Psoas muscle (tissue), 8 donors: ENCODE results near the gene PTCH2. TPM values are rescaled to one million over a fixed set of nuclear protein-coding genes. Genes with fewer than 3 reads are reported as not detected.
A peak's percentile ranks its signal among the peaks of the same experiment; 100 is the strongest.

Source experiments
- ATAC-seq, 4 donors: fragments of 200-7000 bp; cut with Tn5 transposase; one replicate each; pipeline ENCODE4 v1.9.1; 2020; ENCODE audit warnings: moderate library complexity in 3 of 4, mild to moderate bottlenecking in 2 of 4
- DNase-seq, 2 donors: peaks; one replicate each; pipeline ENCODE4 v3.0.0-alpha.2; 2020
- H3K27ac ChIP-seq: fragments of 200-600 bp; one replicate; pipeline ENCODE4 v1.8.0; 2022
- H3K27me3 ChIP-seq, 3 donors: fragments of 200-600 bp in 1 of 3; one replicate each; pipeline versions ENCODE4 v1.6.1 to v1.8.0; 2013 to 2022; ENCODE audit warnings: low read length in 2 of 3, mild to moderate bottlenecking in 2 of 3, moderate library complexity in 1 of 3; ENCODE audit not compliant: insufficient read depth in 3 of 3
- H3K36me3 ChIP-seq, 2 donors: fragments of 200-600 bp in 1 of 2; one replicate each; pipeline versions ENCODE4 v1.6.1 to v1.8.0; 2013 to 2022; ENCODE audit warnings: low read depth in 1 of 2, mild to moderate bottlenecking in 1 of 2, moderate library complexity in 1 of 2; ENCODE audit not compliant: insufficient read depth in 1 of 2
- H3K4me1 ChIP-seq: fragments of 200-600 bp; one replicate; pipeline ENCODE4 v1.8.0; 2022
- H3K4me3 ChIP-seq: fragments of 200-600 bp; one replicate; pipeline ENCODE4 v1.8.0; 2022; ENCODE audit warnings: mild to moderate bottlenecking
- H3K9me3 ChIP-seq: fragments of 200-600 bp; one replicate; pipeline ENCODE4 v1.8.0; 2022
- CTCF ChIP-seq: fragments of 200-600 bp; IDR thresholded peaks from one replicate; pipeline ENCODE4 v1.8.0; 2022; ENCODE audit warnings: antibody characterized with exemption
- WGBS, 3 donors: extraction: QIAGEN DNeasy Blood & Tissue Kit; methylation state at CpG; one replicate each; pipeline versions ENCODE4 v1.1.6 to v1.1.7; 2013; 5-methylcytosine and 5-hydroxymethylcytosine counted together
- intact Hi-C, 2 donors: fragments of 100-400 bp; cut with DNase I; formaldehyde crosslinking; loops; one replicate each; pipeline versions ENCODE4 v1.11.0 to v1.14.2; 2022
- polyA plus RNA-seq, 3 donors: library from polyadenylated mRNA; stranded (reverse); fragments of 200-250 nt; gene quantifications; one replicate each; pipeline ENCODE4 v1.2.3, GENCODE V29; 2013
- total RNA-seq, 4 donors: library from RNA; stranded (reverse); fragmentation: NEBNext Ultra II Directional in 2 of 4; extraction: Animal tissue kit (Norgen Biotek cat#: 25700) in 2 of 4; gene quantifications; one replicate each; pipeline versions ENCODE4 v1.2.1 to v1.2.4, GENCODE V29; 2021 to 2023
- donor health status: healthy with polysubstance abuse.
- donor health status: DM: no; HTN: no; CAD: no; lungs with moderate emphysema.
- donor health status: Bipolar disorder and iron deficiency.
- donor health status: healthy.
- donor health status: DM: yes; HTN: yes; CAD: no.
- donor health status: DM: no; HTN: no; CAD: no.
- donor health status: DM: no; HTN: no; CAD: no.
- donor health status: DM: yes; HTN: yes; CAD: no.

PTCH2 gene
- total and polyA plus RNA-seq, 7 donors, result 0.12 to 1.0 (median 0.35) TPM

- intact Hi-C loops, result loop anchor here in 1 of 2 donors (5.0 kb wide), 1 partner anchor 36 kb away; the partner anchor contains the start of gene BEST4
- H3K9me3 ChIP-seq, result no peaks in the 10 kb centered on the region
- H3K27ac ChIP-seq, result no peak overlapping the region
- ATAC-seq, result no peak
- no peak overlapping the region for H3K4me3 ChIP-seq
- 82 to 83% (median 83%) methylated on average over 14 to 15 of the region's 15 CpGs for WGBS, 3 donors
- H3K27me3 ChIP-seq, result no peaks in the 10 kb centered on the region
- H3K4me1 ChIP-seq, result no peaks in the 10 kb centered on the region
- peak in 1 of 2 donors; percentile 58 for DNase-seq
- TF ChIP-seq CTCF, result no peak
- no peaks in the 10 kb centered on the region for H3K36me3 ChIP-seq
Observed at GRCh38 chr1:44822981-44823451, 20.0 kb downstream of the PTCH2 start.

GRCh38 chr1:44822131-44822701 is 20.8 kb downstream of the PTCH2 start:
- H3K36me3 ChIP-seq, result no peaks in the 10 kb centered on the region
- no peaks in the 10 kb centered on the region for H3K9me3 ChIP-seq
- no peak overlapping the region for H3K4me3 ChIP-seq
- WGBS, 3 donors, result 71 to 77% (median 72%) methylated on average over 6 of the region's 6 CpGs
- no peaks in the 10 kb centered on the region for H3K27me3 ChIP-seq
- no peak overlapping the region for H3K27ac ChIP-seq
- DNase-seq, result peak in 1 of 2 donors; percentile 54
- intact Hi-C loops, result loop anchor here in 1 of 2 donors (5.0 kb wide), 1 partner anchor 35 kb away; the partner anchor contains the start of gene BEST4
- ATAC-seq, result no peak
- no peaks in the 10 kb centered on the region for H3K4me1 ChIP-seq
- no peak for TF ChIP-seq CTCF

GRCh38 chr1:44821240-44821715 is 21.8 kb downstream of the PTCH2 start:
- intact Hi-C loops, result loop anchor here in 1 of 2 donors (5.0 kb wide), 1 partner anchor 34 kb away; the partner anchor contains the start of gene BEST4
- Histone ChIP-seq H3K27me3 (no peaks in the 10 kb centered on the region), H3K4me1 (no peaks in the 10 kb centered on the region), H3K27ac (no peak overlapping the region), H3K36me3 (no peaks in the 10 kb centered on the region), H3K9me3 (no peaks in the 10 kb centered on the region), H3K4me3 (peak overlapping the region; percentile 77)
- WGBS, 3 donors, result 87 to 92% (median 89%) methylated on average over 9 of the region's 9 CpGs
- no peak for ATAC-seq
- no peak for TF ChIP-seq CTCF
- peak in 1 of 2 donors; percentile 37 for DNase-seq

GRCh38 chr1:44820328-44821239 is 22.5 kb downstream of the PTCH2 start:
- intact Hi-C loops, result loop anchor here in 1 of 2 donors (5.0 kb wide), 1 partner anchor 33 kb away; the partner anchor contains the start of gene BEST4
- DNase-seq (peak in 1 of 2 donors; percentile 4), ATAC-seq (peak; percentile 16 to 36 (median 20))
- no peaks in the 10 kb centered on the region for H3K27me3 ChIP-seq
- peak overlapping the region; percentile 77 for H3K4me3 ChIP-seq
- no peak for TF ChIP-seq CTCF
- peak overlapping the region; percentile 96 for H3K27ac ChIP-seq
- H3K36me3 ChIP-seq, result no peaks in the 10 kb centered on the region
- H3K9me3 ChIP-seq, result no peaks in the 10 kb centered on the region
- H3K4me1 ChIP-seq, result no peaks in the 10 kb centered on the region
- 21 to 24% (median 23%) methylated on average over 25 of the region's 25 CpGs for WGBS, 3 donors
